Measurements from ENCODE around the gene ZBTB37.

DNA sequence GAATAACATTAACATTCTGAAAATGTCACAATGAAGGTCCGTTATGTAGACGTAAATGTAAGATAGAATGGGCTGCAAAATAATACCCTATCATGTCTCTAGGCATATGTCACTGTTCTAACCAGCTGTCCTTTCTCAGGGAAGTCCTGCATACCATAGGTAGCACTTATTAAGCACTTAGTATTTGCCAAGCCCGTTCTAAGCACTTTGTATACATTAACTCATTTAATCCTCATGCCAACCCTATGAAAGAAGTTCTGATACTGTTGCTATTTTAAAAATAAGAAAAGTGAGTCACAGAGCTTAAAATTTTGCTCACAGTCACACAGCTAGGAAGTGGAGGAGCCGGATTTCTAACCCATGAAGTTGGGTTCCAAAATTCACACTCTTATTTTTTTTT, 16.1 kb upstream of the ZBTB37 start:
- TF ChIP-seq, protein P1, sequence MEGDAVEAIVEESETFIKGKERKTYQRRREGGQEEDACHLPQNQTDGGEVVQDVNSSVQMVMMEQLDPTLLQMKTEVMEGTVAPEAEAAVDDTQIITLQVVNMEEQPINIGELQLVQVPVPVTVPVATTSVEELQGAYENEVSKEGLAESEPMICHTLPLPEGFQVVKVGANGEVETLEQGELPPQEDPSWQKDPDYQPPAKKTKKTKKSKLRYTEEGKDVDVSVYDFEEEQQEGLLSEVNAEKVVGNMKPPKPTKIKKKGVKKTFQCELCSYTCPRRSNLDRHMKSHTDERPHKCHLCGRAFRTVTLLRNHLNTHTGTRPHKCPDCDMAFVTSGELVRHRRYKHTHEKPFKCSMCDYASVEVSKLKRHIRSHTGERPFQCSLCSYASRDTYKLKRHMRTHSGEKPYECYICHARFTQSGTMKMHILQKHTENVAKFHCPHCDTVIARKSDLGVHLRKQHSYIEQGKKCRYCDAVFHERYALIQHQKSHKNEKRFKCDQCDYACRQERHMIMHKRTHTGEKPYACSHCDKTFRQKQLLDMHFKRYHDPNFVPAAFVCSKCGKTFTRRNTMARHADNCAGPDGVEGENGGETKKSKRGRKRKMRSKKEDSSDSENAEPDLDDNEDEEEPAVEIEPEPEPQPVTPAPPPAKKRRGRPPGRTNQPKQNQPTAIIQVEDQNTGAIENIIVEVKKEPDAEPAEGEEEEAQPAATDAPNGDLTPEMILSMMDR (IDR thresholded peaks at IDR 0.05), result no peak
- TF ChIP-seq EP300 (IDR thresholded peaks at IDR 0.05), result no peak
- no peak for TF ChIP-seq POLR2AphosphoS5 (IDR thresholded peaks at IDR 0.05)
- TF ChIP-seq POLR2A (IDR thresholded peaks at IDR 0.05), result no peak

Measured in gastroesophageal sphincter (tissue), 3 donors.